Kidney (tissue), 14 donors: Measurements from ENCODE around the gene CXorf66. TPM values are rescaled to one million over a fixed set of nuclear protein-coding genes. Genes with fewer than 3 reads are reported as not detected.

Source experiments
- DNase-seq, 5 donors: peaks; one replicate each; pipeline ENCODE4 v3.0.0-alpha.2; 2013 to 2020
- FAIRE-seq: peaks from 2 replicates; lab custom pipeline; 2012; peaks lifted over from hg19 to GRCh38; lab: Jason Lieb, UNC
- H3K27ac ChIP-seq, 2 donors: one replicate each; pipeline ENCODE4 v1.7.0; 2013; ENCODE audit warnings: low read depth in 2 of 2, low read length in 2 of 2, inconsistent platforms in 1 of 2
- H3K27me3 ChIP-seq: one replicate; pipeline ENCODE4 v1.7.1; 2013; ENCODE audit warnings: low read length, inconsistent platforms; ENCODE audit not compliant: control insufficient read depth, insufficient read depth
- H3K36me3 ChIP-seq, 3 donors: one replicate each; pipeline versions ENCODE4 v1.7.0 to v1.7.1; 2013; ENCODE audit warnings: low read length in 3 of 3, control low read depth in 1 of 3, inconsistent platforms in 1 of 3; ENCODE audit not compliant: insufficient read depth in 3 of 3, control insufficient read depth in 2 of 3
- H3K4me1 ChIP-seq, 3 donors: one replicate each; pipeline versions ENCODE4 v1.7.0 to v1.7.1; 2013; ENCODE audit warnings: low read length in 3 of 3, inconsistent platforms in 1 of 3, low read depth in 1 of 3; ENCODE audit not compliant: control insufficient read depth in 2 of 3, insufficient read depth in 2 of 3
- H3K4me3 ChIP-seq, 3 donors: one replicate each; pipeline versions ENCODE4 v1.7.0 to v1.8.1; 2013; ENCODE audit warnings: low read length in 3 of 3, control low read depth in 1 of 3, inconsistent platforms in 1 of 3
- H3K9ac ChIP-seq, 3 donors: one replicate each; pipeline versions ENCODE4 v1.7.0 to v1.7.1; 2013; ENCODE audit warnings: low read length in 3 of 3, control low read depth in 1 of 3, inconsistent platforms in 1 of 3
- H3K9me3 ChIP-seq, 3 donors: one replicate each; pipeline versions ENCODE4 v1.7.0 to v1.7.1; 2013; ENCODE audit warnings: low read length in 3 of 3, control low read depth in 1 of 3, inconsistent platforms in 1 of 3; ENCODE audit not compliant: control insufficient read depth in 2 of 3, insufficient read depth in 1 of 3
- intact Hi-C: fragments of 100-400 bp; cut with DNase I; formaldehyde crosslinking; loops from one replicate; pipeline ENCODE4 v1.11.1; 2022
- polyA plus RNA-seq: library from polyadenylated mRNA; stranded (reverse); fragments of 350-450 nt; fragmentation: Illumina TruSeq; extraction: RNeasy Lipid Tissue Mini Kit (QIAGEN cat#74804); gene quantifications from one replicate; pipeline ENCODE4 v1.2.3, GENCODE V29; 2014; ENCODE audit warnings: low read depth, low replicate concordance; ENCODE audit not compliant: insufficient read depth
- total RNA-seq: library from RNA; stranded (reverse); fragmentation: NEBNext Ultra II Directional; extraction: Animal tissue kit (Norgen Biotek cat#: 25700); gene quantifications from one replicate; pipeline ENCODE4 v1.2.1, GENCODE V29; 2021
- TF ChIP-seq, protein P1 (sequence below): IDR thresholded peaks from 3 replicates; pipeline ENCODE4 v1.5.1; 2012; ENCODE audit warnings: mild to moderate bottlenecking, moderate library complexity, borderline replicate concordance; ENCODE audit not compliant: insufficient read depth; ENCODE audit errors: extremely low read depth
- donor health status: control.
- donor health status: control.
- donor health status: control.
- donor health status: control.
- donor health status: control.
- donor health status: DM: yes; HTN: yes; CAD: no.
- donor health status: Normal renal cell carcinoma (clear cell type).

The CXorf66 gene
- total and polyA plus RNA-seq, 2 donors from 2014 or later = not detected

DNA sequence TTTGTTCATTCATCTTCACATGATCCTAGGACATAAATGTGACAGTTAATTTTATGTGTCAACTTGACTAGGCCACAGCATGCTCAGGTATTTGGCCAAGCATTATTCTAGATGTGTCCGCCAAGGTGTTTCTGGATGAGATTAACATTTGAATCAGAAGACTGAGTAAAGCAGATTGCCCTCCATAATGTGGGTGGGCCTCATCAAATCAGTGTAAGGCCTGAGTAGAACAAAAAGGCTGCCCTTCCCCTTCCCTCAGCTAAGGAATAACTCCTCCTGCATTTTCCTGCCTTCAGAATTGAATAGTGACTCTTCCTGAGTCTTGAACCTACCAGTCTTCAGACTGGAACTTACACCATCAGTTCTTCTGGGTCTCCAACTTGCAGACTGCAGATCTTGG lies 50.9 kb downstream of the CXorf66 start:
- no peaks in the 10 kb centered on the region for H3K9me3 ChIP-seq
- H3K27me3 ChIP-seq = no peaks in the 10 kb centered on the region
- DNase-seq = no peak
- intact Hi-C loops = no loop called here
- H3K9ac ChIP-seq = no peak overlapping the region
- FAIRE-seq = no peak
- TF ChIP-seq, protein P1, sequence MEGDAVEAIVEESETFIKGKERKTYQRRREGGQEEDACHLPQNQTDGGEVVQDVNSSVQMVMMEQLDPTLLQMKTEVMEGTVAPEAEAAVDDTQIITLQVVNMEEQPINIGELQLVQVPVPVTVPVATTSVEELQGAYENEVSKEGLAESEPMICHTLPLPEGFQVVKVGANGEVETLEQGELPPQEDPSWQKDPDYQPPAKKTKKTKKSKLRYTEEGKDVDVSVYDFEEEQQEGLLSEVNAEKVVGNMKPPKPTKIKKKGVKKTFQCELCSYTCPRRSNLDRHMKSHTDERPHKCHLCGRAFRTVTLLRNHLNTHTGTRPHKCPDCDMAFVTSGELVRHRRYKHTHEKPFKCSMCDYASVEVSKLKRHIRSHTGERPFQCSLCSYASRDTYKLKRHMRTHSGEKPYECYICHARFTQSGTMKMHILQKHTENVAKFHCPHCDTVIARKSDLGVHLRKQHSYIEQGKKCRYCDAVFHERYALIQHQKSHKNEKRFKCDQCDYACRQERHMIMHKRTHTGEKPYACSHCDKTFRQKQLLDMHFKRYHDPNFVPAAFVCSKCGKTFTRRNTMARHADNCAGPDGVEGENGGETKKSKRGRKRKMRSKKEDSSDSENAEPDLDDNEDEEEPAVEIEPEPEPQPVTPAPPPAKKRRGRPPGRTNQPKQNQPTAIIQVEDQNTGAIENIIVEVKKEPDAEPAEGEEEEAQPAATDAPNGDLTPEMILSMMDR = no peak
- no peak overlapping the region for H3K27ac ChIP-seq
- H3K4me3 ChIP-seq = no peak overlapping the region
- no peaks in the 10 kb centered on the region for H3K4me1 ChIP-seq
- no peaks in the 10 kb centered on the region for H3K36me3 ChIP-seq

DNA sequence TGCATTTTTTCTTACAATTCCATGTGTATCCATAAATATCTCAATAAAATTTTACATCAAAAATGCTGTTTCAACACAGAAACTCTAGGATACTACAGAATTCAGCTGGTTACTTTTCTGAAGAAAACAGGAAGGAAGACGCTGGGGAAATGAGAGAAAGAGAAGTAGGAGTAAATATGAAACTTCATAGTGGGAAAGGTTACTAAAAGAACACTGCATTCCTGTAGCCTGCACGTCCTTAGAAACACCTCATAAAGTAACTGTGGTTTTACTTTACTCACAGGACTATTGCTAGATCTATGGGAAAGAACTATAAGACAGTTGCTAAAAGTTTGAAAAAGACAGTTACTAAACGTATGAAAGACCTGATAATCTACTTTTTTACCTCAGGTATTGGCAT lies 55.6 kb downstream of the CXorf66 start:
- H3K27me3 ChIP-seq = no peaks in the 10 kb centered on the region
- no peak for DNase-seq
- no peak overlapping the region for H3K27ac ChIP-seq
- TF ChIP-seq, protein P1 = no peak
- no peaks in the 10 kb centered on the region for H3K36me3 ChIP-seq
- no peak overlapping the region for H3K4me3 ChIP-seq
- no peaks in the 10 kb centered on the region for H3K9me3 ChIP-seq
- no peaks in the 10 kb centered on the region for H3K4me1 ChIP-seq
- no peak for FAIRE-seq
- no peak overlapping the region for H3K9ac ChIP-seq
- intact Hi-C loops = no loop called here

DNA sequence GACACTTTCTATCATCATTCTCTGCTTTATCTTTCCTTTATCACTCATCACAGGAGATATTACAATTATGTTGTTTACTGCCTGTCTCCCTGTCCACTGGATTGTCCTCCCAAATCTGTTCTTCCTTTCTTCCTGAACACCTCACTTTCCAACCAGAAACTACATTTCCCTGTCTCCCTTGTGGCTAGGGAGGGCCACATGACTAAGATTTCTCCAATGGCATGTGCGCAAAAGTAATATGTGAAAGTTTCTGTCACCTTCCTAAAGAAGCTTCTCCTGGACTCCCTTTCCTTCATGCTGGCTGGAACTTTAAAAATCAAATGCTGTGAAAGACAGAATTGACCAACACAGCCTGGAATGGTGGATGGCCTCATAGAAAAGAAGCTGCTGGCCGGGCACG lies 58.2 kb downstream of the CXorf66 start:
- no peaks in the 10 kb centered on the region for H3K27me3 ChIP-seq
- no peak for FAIRE-seq
- no peak overlapping the region for H3K9ac ChIP-seq
- H3K27ac ChIP-seq = no peak overlapping the region
- no peaks in the 10 kb centered on the region for H3K9me3 ChIP-seq
- TF ChIP-seq, protein P1 = no peak
- no peaks in the 10 kb centered on the region for H3K4me1 ChIP-seq
- no peaks in the 10 kb centered on the region for H3K36me3 ChIP-seq
- intact Hi-C loops = no loop called here
- no peak overlapping the region for H3K4me3 ChIP-seq
- DNase-seq = no peak

DNA sequence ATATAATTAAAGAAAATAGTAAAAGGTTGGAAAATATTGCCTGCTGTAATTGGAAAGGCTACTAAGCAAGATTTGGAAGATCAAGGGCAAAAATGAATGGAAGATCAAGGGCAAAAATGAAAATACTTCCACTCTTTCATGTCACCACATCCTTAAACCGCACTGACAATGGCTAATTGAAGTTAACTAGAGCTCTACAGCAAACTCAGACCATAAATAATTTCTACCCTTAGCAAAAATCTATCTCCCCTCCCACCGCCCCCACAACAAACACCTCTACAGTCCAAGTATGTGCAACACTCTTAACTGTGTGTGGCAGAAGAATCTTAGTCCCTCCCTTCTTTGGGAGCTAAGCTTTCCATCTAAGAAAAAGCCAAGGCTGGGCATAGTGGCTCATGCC lies 59.6 kb downstream of the CXorf66 start:
- Histone ChIP-seq H3K4me3 (no peak overlapping the region), H3K27me3 (no peaks in the 10 kb centered on the region), H3K4me1 (no peaks in the 10 kb centered on the region), H3K27ac (no peak overlapping the region), H3K9ac (no peak overlapping the region), H3K36me3 (no peaks in the 10 kb centered on the region), H3K9me3 (no peaks in the 10 kb centered on the region)
- no peak for DNase-seq
- intact Hi-C loops = no loop called here
- FAIRE-seq = no peak
- TF ChIP-seq, protein P1 = no peak
